ENCODE data around the gene REELD1.
A peak's percentile ranks its signal among the peaks of the same experiment; 100 is the strongest.

Gene REELD1

GRCh38 chr4:146237092-146237491, 22.8 kb downstream of the REELD1 start:
- no peak overlapping the region for H3K9ac ChIP-seq
- H3K9me3 ChIP-seq (replicated peaks in 1 of 11), result peaks cover 0 to 8% (median 0%) of the 10 kb centered on the region in 11 experiments; a peak in 7 of 22 replicates

GRCh38 chr4:146238107-146238506, 23.8 kb downstream of the REELD1 start:
- H3K4me1 ChIP-seq, result peaks cover 11 to 83% (median 36%) of the 10 kb centered on the region in 10 experiments
- H3K4me3 ChIP-seq, result no peak overlapping the region
- no peaks in the 10 kb centered on the region for H3K9me3 ChIP-seq (replicated peaks in 1 of 11)
- H4K20me1 ChIP-seq, result no peaks in the 10 kb centered on the region
- H3K27me3 ChIP-seq, result no peaks in the 10 kb centered on the region
- H3K4me2 ChIP-seq, result peak overlapping the region in 2 of 11 experiments; percentile 67 to 81; a peak in 4 of 22 replicates
- no peak for TF ChIP-seq Cebpa-rat (IDR thresholded peaks at IDR 0.05)
- no peak overlapping the region for H3K9ac ChIP-seq
- no peak overlapping the region for H3K27ac ChIP-seq
- no peaks in the 10 kb centered on the region for H3K36me3 ChIP-seq

More at GRCh38 chr4:146237092-146237491, 22.8 kb downstream of the REELD1 start:
- H3K36me3 ChIP-seq, result no peaks in the 10 kb centered on the region
- TF ChIP-seq Cebpa-rat (IDR thresholded peaks at IDR 0.05), result no peak
- H4K20me1 ChIP-seq, result no peaks in the 10 kb centered on the region
- H3K4me2 ChIP-seq, result peak overlapping the region in 4 of 11 experiments; percentile 67 to 81 (median 70); a peak in 7 of 22 replicates
- peak overlapping the region in 4 of 11 experiments; percentile 73 to 92 (median 78); a peak in 6 of 22 replicates for H3K27ac ChIP-seq
- H3K4me3 ChIP-seq, result no peak overlapping the region
- H3K27me3 ChIP-seq, result no peaks in the 10 kb centered on the region
- H3K4me1 ChIP-seq, result peaks cover 11 to 81% (median 36%) of the 10 kb centered on the region in 10 experiments

GRCh38 chr4:146243141-146243882, 29.0 kb downstream of the REELD1 start:
- Histone ChIP-seq H3K4me2 (peak overlapping the region in 5 of 11 experiments; percentile 5 to 34 (median 32); a peak in 7 of 22 replicates), H3K9ac (no peak overlapping the region), H3K4me1 (peaks cover 0 to 41% (median 23%) of the 10 kb centered on the region in 10 experiments; a peak in 15 of 20 replicates), H4K20me1 (no peaks in the 10 kb centered on the region), H3K4me3 (no peak overlapping the region), H3K36me3 (no peaks in the 10 kb centered on the region), H3K27me3 (no peaks in the 10 kb centered on the region), H3K9me3 (replicated peaks in 1 of 11) (no peaks in the 10 kb centered on the region), H3K27ac (no peak overlapping the region)
- TF ChIP-seq Cebpa-rat (IDR thresholded peaks at IDR 0.05), result no peak

- Histone ChIP-seq H3K4me3 (no peak overlapping the region), H3K4me1 (peaks cover 0 to 35% (median 23%) of the 10 kb centered on the region in 10 experiments; a peak in 15 of 20 replicates), H3K36me3 (no peaks in the 10 kb centered on the region), H3K9me3 (replicated peaks in 1 of 11) (no peaks in the 10 kb centered on the region), H3K9ac (no peak overlapping the region), H3K27ac (no peak overlapping the region), H3K27me3 (no peaks in the 10 kb centered on the region), H3K4me2 (peak overlapping the region in 4 of 11 experiments; percentile 5 to 34 (median 32); a peak in 6 of 22 replicates), H4K20me1 (no peaks in the 10 kb centered on the region)
- TF ChIP-seq Cebpa-rat (IDR thresholded peaks at IDR 0.05), result no peak
These were observed 29.5 kb downstream of the REELD1 start for GRCh38 chr4:146243883-146244277.

GRCh38 chr4:146244496-146244895, 30.2 kb downstream of the REELD1 start:
- no peak overlapping the region for H3K27ac ChIP-seq
- no peak overlapping the region for H3K4me2 ChIP-seq
- H3K4me1 ChIP-seq, result peaks cover 0 to 33% (median 22%) of the 10 kb centered on the region in 10 experiments; a peak in 15 of 20 replicates
- H3K27me3 ChIP-seq, result no peaks in the 10 kb centered on the region
- H3K36me3 ChIP-seq, result no peaks in the 10 kb centered on the region
- H4K20me1 ChIP-seq, result no peaks in the 10 kb centered on the region
- no peak overlapping the region for H3K9ac ChIP-seq
- no peak for TF ChIP-seq Cebpa-rat (IDR thresholded peaks at IDR 0.05)
- no peak overlapping the region for H3K4me3 ChIP-seq
- no peaks in the 10 kb centered on the region for H3K9me3 ChIP-seq (replicated peaks in 1 of 11)

GRCh38 chr4:146245246-146245645, 30.9 kb downstream of the REELD1 start:
- H3K27ac ChIP-seq, result no peak overlapping the region
- no peaks in the 10 kb centered on the region for H4K20me1 ChIP-seq
- H3K4me2 ChIP-seq, result no peak overlapping the region
- H3K9ac ChIP-seq, result no peak overlapping the region
- peaks cover 0 to 33% (median 22%) of the 10 kb centered on the region in 10 experiments; a peak in 15 of 20 replicates for H3K4me1 ChIP-seq
- no peaks in the 10 kb centered on the region for H3K36me3 ChIP-seq
- no peak for TF ChIP-seq Cebpa-rat (IDR thresholded peaks at IDR 0.05)
- no peaks in the 10 kb centered on the region for H3K27me3 ChIP-seq
- H3K9me3 ChIP-seq (replicated peaks in 1 of 11), result no peaks in the 10 kb centered on the region
- no peak overlapping the region for H3K4me3 ChIP-seq

- Histone ChIP-seq H3K4me1 (peaks cover 0 to 31% (median 22%) of the 10 kb centered on the region in 10 experiments; a peak in 15 of 20 replicates), H4K20me1 (no peaks in the 10 kb centered on the region), H3K27me3 (no peaks in the 10 kb centered on the region), H3K9me3 (replicated peaks in 1 of 11) (no peaks in the 10 kb centered on the region), H3K27ac (no peak overlapping the region), H3K36me3 (no peaks in the 10 kb centered on the region), H3K4me3 (no peak overlapping the region), H3K4me2 (no peak overlapping the region), H3K9ac (no peak overlapping the region)
- no peak for TF ChIP-seq Cebpa-rat (IDR thresholded peaks at IDR 0.05)
These were observed 31.5 kb downstream of the REELD1 start for GRCh38 chr4:146245850-146246249.

GRCh38 chr4:146246381-146246780, 32.0 kb downstream of the REELD1 start:
- no peak overlapping the region for H3K9ac ChIP-seq
- no peak overlapping the region for H3K4me3 ChIP-seq
- no peak overlapping the region for H3K4me2 ChIP-seq
- no peaks in the 10 kb centered on the region for H4K20me1 ChIP-seq
- H3K36me3 ChIP-seq, result no peaks in the 10 kb centered on the region
- H3K27ac ChIP-seq, result no peak overlapping the region
- no peaks in the 10 kb centered on the region for H3K9me3 ChIP-seq (replicated peaks in 1 of 11)
- TF ChIP-seq Cebpa-rat (IDR thresholded peaks at IDR 0.05), result no peak
- H3K27me3 ChIP-seq, result no peaks in the 10 kb centered on the region
- peaks cover 0 to 26% (median 18%) of the 10 kb centered on the region in 10 experiments; a peak in 15 of 20 replicates for H3K4me1 ChIP-seq

- Histone ChIP-seq H3K9me3 (replicated peaks in 1 of 11) (no peaks in the 10 kb centered on the region), H3K36me3 (no peaks in the 10 kb centered on the region), H3K27me3 (no peaks in the 10 kb centered on the region), H3K27ac (no peak overlapping the region), H3K4me2 (no peak overlapping the region), H3K9ac (no peak overlapping the region), H4K20me1 (no peaks in the 10 kb centered on the region), H3K4me3 (no peak overlapping the region), H3K4me1 (peaks cover 0 to 17% (median 9%) of the 10 kb centered on the region in 10 experiments; a peak in 11 of 20 replicates)
- no peak for TF ChIP-seq Cebpa-rat (IDR thresholded peaks at IDR 0.05)
These were observed 33.0 kb downstream of the REELD1 start for GRCh38 chr4:146247356-146247755.
